ENCODE data around the gene ANO2. TPM values are rescaled to one million over a fixed set of nuclear protein-coding genes. Genes with fewer than 3 reads are reported as not detected.

The ANO2 gene
- total RNA-seq, 1 experiment from 2014 or later: not detected

DNA sequence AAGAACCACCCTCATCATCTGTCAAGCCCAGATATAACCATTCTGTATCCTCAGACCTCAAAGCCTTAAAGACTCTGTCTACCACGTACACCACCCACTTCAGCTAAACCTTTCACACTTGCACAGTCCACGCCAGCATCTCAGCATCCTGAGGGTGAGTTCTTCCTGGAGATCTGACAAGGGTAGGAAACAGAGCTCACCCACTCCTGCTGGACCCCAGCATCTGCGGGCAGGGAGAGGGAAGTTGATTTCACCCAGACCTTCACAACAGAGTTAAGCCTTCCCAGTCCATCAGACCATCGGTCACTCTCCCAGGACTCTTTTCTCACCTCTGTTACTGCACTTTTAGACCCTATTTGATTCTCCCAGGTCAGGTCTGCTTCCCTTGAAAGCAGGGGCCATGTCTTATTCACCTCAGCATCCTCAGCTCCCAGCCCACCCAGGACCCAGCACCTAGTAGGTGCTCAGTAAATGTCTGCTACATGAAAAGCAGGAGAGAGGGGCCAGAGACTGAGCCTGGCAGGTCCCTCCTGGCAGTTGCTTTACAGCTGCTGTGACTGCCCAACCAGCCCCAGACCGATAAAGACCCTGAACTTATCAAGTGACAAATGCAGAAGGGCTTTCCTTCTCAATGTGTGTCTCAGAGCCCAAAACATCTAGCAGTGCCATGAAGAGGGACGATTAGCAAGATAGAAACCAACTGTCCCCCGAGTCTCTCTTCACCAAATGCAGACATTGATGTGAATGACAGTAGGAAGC is 34.1 kb downstream of the ANO2 start:
- TF ChIP-seq EZH2 (IDR thresholded peaks at IDR 0.05; ENCODE audit: low read length, unreplicated experiment) (no peak), EZH2phosphoT487 (IDR thresholded peaks at IDR 0.05; ENCODE audit: borderline replicate concordance, low read length) (no peak)
- TF ChIP-seq, protein P1, sequence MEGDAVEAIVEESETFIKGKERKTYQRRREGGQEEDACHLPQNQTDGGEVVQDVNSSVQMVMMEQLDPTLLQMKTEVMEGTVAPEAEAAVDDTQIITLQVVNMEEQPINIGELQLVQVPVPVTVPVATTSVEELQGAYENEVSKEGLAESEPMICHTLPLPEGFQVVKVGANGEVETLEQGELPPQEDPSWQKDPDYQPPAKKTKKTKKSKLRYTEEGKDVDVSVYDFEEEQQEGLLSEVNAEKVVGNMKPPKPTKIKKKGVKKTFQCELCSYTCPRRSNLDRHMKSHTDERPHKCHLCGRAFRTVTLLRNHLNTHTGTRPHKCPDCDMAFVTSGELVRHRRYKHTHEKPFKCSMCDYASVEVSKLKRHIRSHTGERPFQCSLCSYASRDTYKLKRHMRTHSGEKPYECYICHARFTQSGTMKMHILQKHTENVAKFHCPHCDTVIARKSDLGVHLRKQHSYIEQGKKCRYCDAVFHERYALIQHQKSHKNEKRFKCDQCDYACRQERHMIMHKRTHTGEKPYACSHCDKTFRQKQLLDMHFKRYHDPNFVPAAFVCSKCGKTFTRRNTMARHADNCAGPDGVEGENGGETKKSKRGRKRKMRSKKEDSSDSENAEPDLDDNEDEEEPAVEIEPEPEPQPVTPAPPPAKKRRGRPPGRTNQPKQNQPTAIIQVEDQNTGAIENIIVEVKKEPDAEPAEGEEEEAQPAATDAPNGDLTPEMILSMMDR (conservative IDR thresholded peaks at IDR 0.05; ENCODE audit: low read depth, low read length): no peak
- ChIA-PET POLR2A (ENCODE audit: unreplicated experiment) (no interaction called here), CTCF (no interaction called here)
- Histone ChIP-seq H3K9ac (ENCODE audit: low read length) (no peak overlapping the region), H3K4me3 (ENCODE audit: low read length) (no peak overlapping the region), H3K36me3 (ENCODE audit: low read depth, low read length) (no peaks in the 10 kb centered on the region), H3K9me2 (replicated peaks; ENCODE audit: low read length) (no peaks in the 10 kb centered on the region), H3K27me3 (ENCODE audit: low read length) (peaks cover 77% of the 10 kb centered on the region), H3K4me1 (ENCODE audit: insufficient read depth, low read length) (no peaks in the 10 kb centered on the region), H3K79me2 (ENCODE audit: low read length) (no peaks in the 10 kb centered on the region), H3F3A (ENCODE audit: low read length, unreplicated experiment) (no peaks in the 10 kb centered on the region), H3K27ac (ENCODE audit: low read length) (no peak overlapping the region), H4K20me1 (ENCODE audit: low read length) (no peaks in the 10 kb centered on the region), H3K4me2 (ENCODE audit: low read length) (no peak overlapping the region), H3K9me3 (ENCODE audit: low read length) (no peaks in the 10 kb centered on the region), H2AFZ (ENCODE audit: low read length) (no peak overlapping the region)
- DNase-seq (no peak), ATAC-seq (no peak)
- BruUV-seq (replicated peaks): no TSS peak
- intact Hi-C loops (cut with micrococcal nuclease): no loop called here

DNA sequence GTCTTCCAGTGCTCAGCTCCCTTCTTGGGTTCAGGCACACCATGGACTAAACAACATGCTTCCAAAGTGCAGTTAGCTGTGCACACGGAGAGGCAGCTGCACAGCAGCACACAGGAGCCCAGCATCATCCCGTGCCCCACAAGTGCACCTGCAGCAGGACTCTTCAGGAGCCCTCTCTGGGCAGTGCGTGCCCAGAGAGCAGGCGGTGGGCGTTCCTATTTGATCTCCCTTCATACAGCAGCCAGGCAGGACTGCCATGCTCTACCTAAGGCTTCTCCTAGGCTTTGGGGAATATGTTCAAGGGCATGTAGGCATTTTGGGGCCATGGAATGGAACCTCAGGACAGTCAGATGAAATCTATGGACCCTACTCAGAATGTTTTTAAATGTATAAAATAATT is 35.5 kb downstream of the ANO2 start:
- no peak overlapping the region for H3K4me2 ChIP-seq (ENCODE audit: low read length)
- no peaks in the 10 kb centered on the region for H4K20me1 ChIP-seq (ENCODE audit: low read length)
- ATAC-seq (no peak), DNase-seq (no peak)
- H3K36me3 ChIP-seq (ENCODE audit: low read depth, low read length): no peaks in the 10 kb centered on the region
- H3K9me2 ChIP-seq (replicated peaks; ENCODE audit: low read length): no peaks in the 10 kb centered on the region
- no peaks in the 10 kb centered on the region for H3K79me2 ChIP-seq (ENCODE audit: low read length)
- H3F3A ChIP-seq (ENCODE audit: low read length, unreplicated experiment): no peaks in the 10 kb centered on the region
- peaks cover 64% of the 10 kb centered on the region for H3K27me3 ChIP-seq (ENCODE audit: low read length)
- no peak overlapping the region for H3K4me3 ChIP-seq (ENCODE audit: low read length)
- CTCF ChIA-PET: no interaction called here
- intact Hi-C loops (cut with micrococcal nuclease): no loop called here
- no TSS peak for BruUV-seq (replicated peaks)
- POLR2A ChIA-PET (ENCODE audit: unreplicated experiment): no interaction called here
- no peaks in the 10 kb centered on the region for H3K9me3 ChIP-seq (ENCODE audit: low read length)
- no peak overlapping the region for H3K9ac ChIP-seq (ENCODE audit: low read length)
- TF ChIP-seq EZH2 (IDR thresholded peaks at IDR 0.05; ENCODE audit: low read length, unreplicated experiment) (no peak), EZH2phosphoT487 (IDR thresholded peaks at IDR 0.05; ENCODE audit: borderline replicate concordance, low read length) (no peak)
- TF ChIP-seq, protein P1 (conservative IDR thresholded peaks at IDR 0.05; ENCODE audit: low read depth, low read length): no peak
- H3K27ac ChIP-seq (ENCODE audit: low read length): no peak overlapping the region
- H2AFZ ChIP-seq (ENCODE audit: low read length): no peak overlapping the region
- no peaks in the 10 kb centered on the region for H3K4me1 ChIP-seq (ENCODE audit: insufficient read depth, low read length)

DNA sequence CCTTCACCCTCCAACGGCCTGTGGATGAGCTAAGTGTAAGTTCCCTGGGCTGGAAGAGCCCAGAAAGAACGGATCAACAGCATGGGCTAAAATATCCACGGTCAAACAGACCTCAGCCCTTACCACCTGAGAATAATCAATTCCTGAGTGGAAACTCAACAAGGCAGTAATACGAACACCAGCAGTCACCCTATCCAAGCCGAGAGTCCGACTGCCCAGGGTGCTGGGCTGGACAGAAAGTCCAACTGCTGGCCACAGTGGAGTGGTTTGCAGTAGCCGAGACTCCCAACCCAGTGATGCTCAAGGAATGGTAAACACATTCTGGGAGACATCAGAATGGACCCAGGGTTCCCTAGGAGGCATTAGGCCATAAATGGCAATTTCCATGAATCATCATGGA is 36.8 kb downstream of the ANO2 start:
- no peak overlapping the region for H3K9ac ChIP-seq (ENCODE audit: low read length)

More for the DNA sequence above, 36.8 kb downstream of the ANO2 start:
- H3K27me3 ChIP-seq (ENCODE audit: low read length): peaks cover 54% of the 10 kb centered on the region
- H3K36me3 ChIP-seq (ENCODE audit: low read depth, low read length): no peaks in the 10 kb centered on the region
- no peaks in the 10 kb centered on the region for H3F3A ChIP-seq (ENCODE audit: low read length, unreplicated experiment)
- H4K20me1 ChIP-seq (ENCODE audit: low read length): no peaks in the 10 kb centered on the region
- no peaks in the 10 kb centered on the region for H3K79me2 ChIP-seq (ENCODE audit: low read length)
- H2AFZ ChIP-seq (ENCODE audit: low read length): no peak overlapping the region
- no peaks in the 10 kb centered on the region for H3K9me3 ChIP-seq (ENCODE audit: low read length)
- ChIA-PET POLR2A (ENCODE audit: unreplicated experiment) (no interaction called here), CTCF (no interaction called here)
- H3K4me1 ChIP-seq (ENCODE audit: insufficient read depth, low read length): no peaks in the 10 kb centered on the region
- no peak overlapping the region for H3K4me2 ChIP-seq (ENCODE audit: low read length)
- BruUV-seq (replicated peaks): no TSS peak
- intact Hi-C loops (cut with micrococcal nuclease): no loop called here
- H3K9me2 ChIP-seq (replicated peaks; ENCODE audit: low read length): no peaks in the 10 kb centered on the region
- no peak for ATAC-seq
- DNase-seq: no peak
- no peak overlapping the region for H3K27ac ChIP-seq (ENCODE audit: low read length)
- no peak for TF ChIP-seq EZH2 (IDR thresholded peaks at IDR 0.05; ENCODE audit: low read length, unreplicated experiment)
- TF ChIP-seq, protein P1 (conservative IDR thresholded peaks at IDR 0.05; ENCODE audit: low read depth, low read length): no peak
- TF ChIP-seq EZH2phosphoT487 (IDR thresholded peaks at IDR 0.05; ENCODE audit: borderline replicate concordance, low read length): no peak
- no peak overlapping the region for H3K4me3 ChIP-seq (ENCODE audit: low read length)
